GM18502 (cell line): ENCODE results near the gene TEX14.
A peak's percentile ranks its signal among the peaks of the same experiment; 100 is the strongest.
"Not testable (repeated sequence)": the region's sequence is repeated elsewhere in the genome, so short reads cannot be mapped to it uniquely, and the experiment has no call there.

Experiments used
- ATAC-seq: cut with Tn5 transposase; IDR thresholded peaks from one replicate; pipeline ENCODE4 v1.9.1; 2021; ENCODE audit warnings: mild to moderate bottlenecking; ENCODE audit not compliant: unreplicated experiment, poor library complexity

TEX14 gene

DNA sequence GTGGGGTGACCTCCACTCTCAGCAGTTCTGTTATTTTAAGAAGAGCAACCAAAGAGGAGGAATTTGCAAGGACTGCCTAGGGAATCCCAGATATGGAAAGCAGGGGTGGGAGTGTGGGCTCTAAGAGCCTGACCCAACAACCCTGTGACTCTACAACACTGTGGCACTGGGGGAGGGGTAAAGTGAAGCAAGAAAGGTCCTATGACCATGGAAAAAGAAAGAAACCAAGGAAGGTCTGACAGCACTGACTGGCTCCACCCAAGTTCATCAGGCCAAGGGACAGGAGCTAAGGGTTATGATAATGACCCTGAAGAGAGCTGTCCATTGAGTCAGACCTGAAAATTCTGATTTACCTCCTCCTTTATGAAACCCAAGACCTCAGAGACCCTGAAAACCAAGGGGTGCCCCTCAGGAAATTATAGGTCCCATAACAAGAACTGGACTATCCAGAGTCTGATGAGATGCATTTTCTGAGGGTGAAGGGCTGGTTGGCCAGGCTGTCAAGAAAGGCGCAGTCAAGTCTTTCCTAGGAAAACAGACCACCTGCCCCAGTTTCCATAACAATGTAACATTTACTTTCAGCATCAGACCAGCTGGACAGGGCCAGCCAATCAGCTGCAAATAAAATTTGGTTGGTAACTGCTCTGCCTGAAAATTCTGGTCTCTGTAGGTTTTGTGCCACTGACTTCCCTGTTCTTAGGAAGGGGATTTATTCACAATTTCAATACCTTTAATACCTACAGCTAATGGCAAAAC is 123.6 kb downstream of the TEX14 start:
- no peak for ATAC-seq

DNA sequence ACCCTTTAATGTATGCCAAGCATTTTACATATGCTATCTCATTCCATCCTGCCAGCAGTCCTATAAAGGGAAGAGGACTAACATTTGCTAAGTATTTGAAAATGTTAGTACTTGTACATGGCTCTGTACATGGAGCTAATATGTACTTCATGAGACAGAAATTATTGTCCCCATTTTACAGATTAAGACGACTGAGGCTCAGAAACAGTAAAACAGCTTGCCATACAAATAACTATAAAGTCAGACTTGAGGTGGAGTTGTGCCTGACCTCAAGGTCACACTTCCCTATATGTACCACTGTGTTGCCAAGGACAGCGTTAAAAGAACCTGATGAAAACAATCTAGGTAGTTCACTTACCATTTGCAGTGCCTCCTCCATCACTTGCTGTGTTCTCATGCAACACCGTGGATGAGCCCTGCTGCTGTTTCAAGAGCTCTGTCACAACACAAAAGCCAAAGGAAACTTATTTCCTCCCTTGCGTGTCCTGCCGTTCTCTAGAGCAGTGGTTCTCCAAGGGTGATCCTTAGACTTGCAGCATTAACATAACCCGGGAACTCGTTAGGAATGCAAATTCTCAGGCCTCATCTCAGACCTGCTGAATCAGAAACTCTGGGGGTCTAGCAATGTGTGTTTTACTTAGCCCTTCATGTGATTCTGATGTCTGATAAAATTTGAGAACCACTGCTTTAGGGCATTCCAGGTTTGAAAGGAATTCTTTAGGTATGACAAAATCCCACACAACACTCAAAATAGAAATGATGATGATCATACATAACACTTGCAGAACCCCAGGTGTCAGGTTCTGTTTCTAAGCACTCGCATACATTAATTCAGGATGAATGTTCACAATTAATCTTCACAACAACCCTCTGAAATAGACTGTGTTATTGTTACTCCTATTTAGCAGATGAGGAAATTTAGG is 126.2 kb downstream of the TEX14 start:
- no peak for ATAC-seq

DNA sequence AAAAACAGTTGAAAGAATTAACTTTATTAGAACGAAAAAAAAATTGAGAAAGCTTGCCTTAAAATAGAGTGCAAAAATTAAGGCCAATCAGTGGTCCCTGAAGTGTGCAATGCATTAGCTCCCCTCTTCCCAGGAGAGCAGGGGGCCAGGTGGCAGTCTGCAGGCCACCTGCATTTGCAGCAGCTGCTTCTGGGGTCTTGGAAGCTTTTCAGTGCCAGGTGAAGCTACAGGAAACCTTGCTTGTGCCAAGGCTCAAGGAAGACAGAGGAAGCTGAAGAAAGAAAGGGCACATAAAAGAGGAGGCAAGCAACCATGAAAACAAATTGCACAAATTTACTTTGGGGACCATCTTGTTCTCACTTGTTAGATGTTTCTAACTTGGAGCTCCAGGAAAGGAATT is 126.9 kb downstream of the TEX14 start:
- no peak for ATAC-seq

DNA sequence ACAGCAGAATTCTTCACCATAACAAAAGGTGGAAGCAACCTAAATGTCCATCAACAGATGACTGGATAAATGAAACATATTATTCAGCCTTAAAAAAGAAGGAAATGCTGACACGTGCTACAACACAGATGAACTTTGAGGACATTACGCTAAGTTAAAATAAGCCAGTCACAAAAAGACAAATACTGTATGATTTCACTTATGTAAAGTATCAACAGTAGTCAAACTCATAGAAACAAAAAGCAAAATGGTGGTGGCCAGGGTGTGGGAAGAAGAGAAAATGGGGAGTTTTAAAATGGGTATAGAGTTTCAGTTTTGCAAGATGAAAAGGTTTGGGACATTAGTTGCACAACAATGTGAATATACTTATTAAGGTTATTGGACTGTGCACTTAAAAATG is 127.6 kb downstream of the TEX14 start:
- ATAC-seq = no peak

DNA sequence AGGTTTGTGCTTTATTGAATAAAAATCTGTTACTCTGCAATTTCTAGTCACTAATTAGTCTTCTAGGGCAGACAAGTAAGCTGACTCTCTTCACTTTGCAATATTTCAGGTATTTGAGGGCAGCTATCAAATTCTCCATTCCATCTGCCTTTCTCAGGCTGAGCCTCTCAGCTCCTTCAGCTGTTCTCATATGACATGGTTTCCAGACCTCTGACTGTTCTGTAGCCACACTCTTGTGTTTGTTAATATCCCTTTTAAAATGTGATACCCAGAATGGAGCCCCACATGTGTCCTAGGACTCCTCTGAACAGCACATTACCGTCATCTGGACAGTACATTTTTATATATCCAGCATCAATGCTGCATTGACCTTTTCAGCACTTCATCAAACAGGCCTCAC is 131.3 kb downstream of the TEX14 start:
- ATAC-seq = no peak

DNA sequence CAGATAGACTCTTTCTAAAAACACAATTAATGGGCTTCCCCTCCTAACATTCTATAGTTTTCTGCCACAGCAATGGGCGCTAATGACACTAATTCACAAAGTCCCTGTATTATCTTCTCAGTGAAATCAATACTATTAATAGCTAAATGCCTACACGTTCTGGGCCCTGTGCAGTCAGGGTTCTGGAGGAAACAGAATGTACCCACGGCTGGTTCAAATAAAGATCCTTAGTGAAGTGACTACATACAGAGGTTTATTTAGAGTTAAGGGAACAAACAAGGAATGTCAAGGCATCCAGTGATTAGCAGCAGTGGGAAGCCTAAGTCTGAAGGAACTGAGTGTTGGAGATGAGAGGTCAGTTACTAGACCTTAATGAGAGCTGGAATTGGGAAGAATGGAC is 133.9 kb downstream of the TEX14 start:
- ATAC-seq = no peak

DNA sequence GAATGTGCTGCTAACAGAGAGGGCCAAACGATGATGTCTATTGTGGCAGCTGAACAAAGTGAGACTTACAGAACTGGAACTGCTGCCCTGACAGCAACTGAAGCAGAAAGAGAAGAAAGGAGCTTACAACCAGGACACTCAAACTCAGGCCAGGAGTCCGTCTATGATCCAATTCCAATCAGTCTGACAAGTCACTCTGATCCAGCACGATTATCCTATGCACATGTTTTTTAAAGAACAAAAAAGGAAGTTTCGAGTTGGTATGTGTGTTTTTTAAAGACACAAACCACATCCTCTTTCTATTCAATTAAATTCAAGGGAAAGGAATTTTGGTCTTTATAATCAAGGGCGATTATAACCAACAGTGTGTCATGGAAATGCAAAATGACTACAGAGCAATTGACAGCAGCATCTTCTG is 135.0 kb downstream of the TEX14 start:
- ATAC-seq = no peak

DNA sequence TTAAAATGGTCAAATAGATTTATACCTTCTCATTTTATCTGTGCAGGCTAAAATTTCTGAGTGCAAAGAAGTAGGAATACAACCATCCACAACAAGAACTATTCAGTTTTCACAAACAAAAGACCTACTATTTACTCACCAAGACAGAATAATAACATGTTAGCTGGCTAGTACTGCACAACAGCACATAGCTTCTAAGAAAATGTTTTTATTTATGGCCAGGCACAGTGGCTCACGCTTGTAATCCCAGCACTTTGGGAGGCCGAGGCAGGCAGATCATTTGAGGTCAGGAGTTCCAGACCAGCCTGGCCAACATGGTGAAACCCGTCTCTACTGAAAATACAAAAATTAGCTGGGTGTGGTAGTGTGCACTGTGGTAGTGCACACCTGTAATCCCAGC is 136.7 kb downstream of the TEX14 start:
- ATAC-seq = not testable (repeated sequence)

DNA sequence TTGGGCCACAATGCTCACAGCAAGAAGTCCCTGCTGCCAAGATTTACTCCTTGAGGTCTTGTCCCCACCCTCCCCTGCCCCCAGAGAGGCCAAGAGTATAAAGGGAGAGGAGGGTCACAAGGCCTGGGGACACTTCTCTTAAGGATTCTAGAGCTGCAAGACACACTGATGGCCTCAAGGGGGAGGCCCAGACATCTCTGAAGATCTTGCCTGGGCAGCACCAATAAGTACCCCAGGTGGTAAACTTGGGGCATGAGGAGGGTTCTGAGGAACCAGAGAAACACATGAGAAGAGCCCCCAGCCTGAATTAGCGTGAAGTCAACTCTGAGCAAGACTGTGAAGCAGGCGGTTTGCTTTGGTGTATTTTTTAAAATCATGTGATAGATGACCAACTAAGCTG is 150.6 kb downstream of the TEX14 start:
- ATAC-seq = no peak

DNA sequence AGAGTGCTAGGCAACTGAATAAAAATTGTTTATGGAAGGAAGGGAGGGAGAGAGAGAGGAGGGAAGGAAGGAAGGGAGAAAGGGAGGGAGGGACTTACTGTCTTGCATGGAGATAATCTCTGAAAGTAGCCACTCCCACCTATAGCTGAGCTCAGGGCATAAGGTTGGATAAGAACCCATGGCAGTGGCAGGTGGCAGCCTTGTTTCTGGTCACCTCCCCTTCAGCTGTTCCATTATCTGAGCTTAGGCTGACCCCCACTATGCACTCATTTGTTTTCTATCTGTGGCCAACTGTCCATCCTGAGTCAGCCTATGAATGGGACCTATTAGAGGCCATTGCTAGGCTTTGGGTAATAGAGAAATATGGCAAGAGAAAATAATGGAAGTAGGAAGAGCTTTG is 152.1 kb downstream of the TEX14 start:
- no peak for ATAC-seq

DNA sequence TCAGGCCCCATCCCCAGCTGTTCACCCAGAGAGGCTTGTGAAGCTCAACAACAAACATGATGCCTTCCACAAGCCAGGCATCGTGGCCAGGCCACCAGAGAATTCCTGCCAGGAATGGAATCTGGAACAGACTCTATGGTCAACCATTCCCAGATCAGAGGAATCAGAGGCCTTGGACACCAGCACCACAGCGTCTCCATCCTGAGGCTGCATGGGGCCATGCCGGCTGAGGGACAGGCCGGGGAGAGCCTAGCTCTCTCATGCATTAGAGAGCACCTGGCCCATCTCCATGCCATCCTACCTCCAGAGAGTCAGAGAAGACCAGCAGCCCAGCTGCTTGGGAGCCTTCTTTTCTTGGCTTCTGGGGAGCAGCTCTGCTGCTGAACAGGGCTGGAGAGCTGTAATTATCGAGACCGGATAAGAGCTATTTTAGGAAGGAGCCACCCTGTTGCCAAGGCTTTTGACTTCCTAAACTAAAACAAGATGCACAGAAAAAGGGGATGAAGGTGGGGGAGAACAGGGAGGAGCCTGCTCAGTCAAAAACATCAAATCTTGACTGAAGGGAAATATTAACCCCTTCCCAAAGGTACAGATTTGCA is 152.9 kb downstream of the TEX14 start:
- no peak for ATAC-seq

DNA sequence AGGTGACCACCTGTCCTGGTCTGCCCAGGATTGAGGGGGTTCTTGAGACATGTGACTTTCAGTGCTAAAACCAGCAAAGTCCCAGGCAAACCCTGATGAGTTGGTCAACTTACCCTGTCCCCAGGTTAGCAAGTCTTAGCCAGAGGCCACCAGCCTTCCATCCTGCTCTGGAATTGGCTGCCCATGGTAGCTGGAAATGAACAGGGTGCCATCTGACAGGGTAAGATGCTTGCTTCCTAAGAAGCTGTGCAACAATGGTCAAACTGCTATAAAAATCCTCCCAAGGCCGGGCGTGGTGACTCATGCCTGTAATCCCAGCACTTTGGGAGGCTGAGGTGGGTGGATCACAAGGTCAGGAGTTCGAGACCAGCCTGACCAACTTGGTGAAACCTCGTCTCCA is 154.6 kb downstream of the TEX14 start:
- no peak for ATAC-seq

DNA sequence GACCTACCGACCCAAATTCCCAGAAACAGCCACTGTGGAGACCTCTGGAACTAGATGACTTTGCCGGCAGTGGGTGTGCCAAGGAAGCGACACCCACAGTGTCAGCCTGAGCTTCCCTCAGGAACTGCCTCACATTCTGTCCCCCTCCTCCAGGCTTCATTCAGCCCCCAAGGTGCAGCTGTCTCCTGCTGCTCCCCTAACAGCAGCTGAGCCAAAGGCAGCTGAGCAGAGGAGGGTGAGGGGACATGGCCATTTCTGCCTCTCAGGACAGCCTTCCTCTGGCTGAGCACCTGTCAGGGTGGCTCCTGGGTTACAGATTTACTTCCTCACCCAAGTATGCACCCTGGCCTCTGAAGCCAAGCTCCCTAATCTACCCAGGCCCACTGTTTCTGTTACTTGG is 155.3 kb downstream of the TEX14 start:
- ATAC-seq = no peak

DNA sequence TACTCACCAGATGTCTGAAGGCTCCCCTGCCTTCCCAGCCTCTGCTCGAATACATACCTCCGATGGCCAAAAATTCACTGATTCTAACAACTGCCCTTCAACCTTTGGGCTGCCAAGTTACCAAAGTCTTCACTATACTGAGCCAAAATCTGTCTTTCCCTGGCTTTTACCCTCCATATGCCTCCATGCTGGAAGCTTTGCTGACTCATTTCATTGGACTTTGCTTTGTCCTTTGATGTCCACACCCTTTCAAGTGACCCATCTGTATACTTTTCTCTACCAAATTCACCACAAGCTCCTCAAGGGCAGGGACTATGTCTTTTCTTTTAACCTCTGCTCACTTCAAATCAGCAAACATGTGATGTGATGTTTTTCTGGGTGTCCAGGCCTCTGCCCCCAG is 156.4 kb downstream of the TEX14 start:
- ATAC-seq = no peak

DNA sequence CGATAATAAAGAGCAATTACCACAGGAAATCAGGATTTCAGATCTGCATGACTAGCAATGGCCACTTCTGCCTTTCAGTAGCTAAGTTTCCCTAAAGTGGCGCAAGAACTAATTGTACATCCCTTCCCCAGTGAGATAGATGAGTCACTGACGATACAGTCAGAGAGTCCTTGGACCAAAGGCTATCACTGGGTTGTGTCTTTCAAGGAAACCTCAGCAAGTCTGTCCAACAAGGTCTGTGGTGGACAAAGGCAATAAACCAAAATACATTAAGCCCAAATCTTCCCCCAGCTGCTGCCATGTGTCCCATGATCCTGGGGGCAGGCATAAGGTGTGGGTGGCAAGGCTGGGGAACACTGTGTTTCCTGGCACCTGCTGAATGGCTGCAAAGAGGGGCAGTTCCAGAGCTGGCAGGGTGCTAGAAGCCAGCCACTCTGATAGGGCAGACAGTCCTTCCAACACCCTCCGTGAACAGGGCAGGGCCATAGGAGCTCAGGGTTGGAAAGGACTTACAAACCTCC is 156.9 kb downstream of the TEX14 start:
- ATAC-seq = no peak

DNA sequence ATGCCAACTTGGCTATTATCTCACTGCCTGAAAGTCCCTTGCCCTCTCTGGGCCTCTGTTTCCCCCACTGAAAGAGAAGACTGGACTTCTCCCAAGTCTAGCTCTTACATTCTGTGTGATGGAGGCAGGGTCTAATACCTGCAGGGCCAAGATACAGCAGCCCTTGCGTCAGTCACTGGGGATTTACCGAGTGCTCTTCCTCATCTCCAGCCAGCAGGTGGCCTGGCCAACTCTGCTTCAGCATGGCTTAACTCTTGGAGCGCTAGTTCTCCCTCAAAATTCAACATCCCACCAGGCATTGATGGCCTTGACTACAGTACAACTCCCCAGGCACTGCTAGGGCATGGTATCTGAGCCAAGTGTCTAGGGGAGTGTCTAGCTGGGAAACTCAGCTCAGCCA is 157.5 kb downstream of the TEX14 start:
- ATAC-seq = no peak

DNA sequence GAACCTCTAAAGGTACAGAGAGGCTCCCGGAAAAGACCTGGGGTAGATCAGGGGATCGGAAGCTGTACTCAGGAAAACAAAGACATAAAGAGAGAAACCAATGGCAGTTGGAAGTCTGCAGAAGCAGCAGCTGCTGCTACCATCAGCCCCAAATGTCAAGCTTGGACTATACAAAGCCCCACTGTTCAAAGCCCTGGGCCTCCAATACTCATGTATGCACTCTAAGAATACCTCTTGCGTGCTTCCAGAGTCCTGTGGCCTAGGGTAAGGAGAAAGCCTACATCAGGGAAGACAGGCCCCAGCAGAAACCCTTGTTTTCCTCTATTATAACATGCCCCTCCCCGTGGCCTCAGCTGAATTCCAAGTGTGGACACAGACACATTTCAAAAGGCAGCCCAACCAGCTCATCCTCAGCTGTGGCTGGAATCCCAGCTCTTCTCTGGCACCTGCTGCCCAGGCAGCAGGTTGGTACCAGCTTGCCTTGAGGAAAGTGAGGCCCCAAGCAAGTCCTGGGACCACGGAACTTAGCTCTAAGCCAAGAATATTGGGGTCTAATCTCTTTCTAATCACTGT is 158.1 kb downstream of the TEX14 start:
- ATAC-seq = no peak

DNA sequence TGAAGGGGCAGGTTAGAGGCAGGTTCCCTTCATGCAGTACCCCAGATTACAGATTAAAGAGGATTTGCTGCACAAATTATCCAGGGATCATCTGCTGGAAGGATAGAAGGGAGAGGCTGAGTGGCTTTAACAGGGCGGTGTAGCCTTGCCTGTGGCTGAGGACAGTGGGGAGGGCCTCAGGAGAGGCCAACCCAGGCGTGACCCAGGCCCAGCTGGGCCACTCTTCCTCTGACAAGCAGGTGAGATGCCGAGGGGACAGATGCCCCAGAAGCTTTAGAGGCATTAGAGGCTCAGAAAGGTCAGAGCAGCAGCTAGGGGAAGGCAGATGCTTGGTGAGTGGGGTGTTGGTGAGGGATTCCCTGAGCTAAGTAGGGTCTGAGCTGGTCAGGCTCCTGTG is 159.3 kb downstream of the TEX14 start:
- ATAC-seq = no peak

DNA sequence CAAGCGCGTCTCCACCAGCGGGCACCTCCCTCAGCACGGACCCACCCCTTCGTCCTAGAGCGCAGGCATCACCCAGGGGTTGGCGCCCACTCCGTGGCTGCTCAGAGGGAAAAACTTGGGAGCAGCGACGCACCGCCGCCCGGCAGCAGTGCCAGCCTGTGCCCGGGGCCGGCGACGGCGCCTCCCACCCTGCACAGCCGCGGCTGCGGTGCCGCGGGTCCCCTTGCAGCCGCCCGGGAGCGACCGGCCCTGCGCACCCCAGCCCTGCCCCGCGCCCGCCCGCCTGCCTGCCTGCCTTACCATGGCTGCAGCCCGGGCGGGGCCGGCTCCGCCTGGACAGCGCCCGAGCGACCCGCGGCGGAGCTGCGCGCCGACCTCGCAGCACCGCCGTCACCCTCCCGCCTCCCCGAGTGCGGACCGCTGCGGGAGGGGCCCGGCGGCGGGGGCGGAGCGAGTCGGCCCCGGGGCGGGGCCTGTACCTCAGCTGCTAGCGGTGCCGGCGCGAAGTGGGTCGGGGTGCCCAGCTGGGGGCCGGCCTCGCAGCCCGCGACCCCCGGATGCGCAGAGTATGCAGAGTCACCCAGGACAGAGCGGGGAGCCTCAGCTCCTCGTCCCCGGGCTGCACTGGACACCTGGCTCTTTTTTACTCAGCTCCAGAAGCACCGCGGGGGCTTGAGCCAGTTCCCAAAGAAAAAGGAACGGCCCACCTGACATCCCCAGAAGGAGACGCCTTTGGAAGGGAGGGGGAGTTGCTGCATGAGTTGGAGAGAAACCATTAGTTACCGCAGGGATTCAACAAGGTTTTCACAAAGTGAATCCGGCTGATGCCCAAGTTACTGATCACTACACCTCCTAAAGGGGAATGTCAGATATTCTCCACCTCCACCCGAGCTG is 159.9 kb downstream of the TEX14 start:
- peak; percentile 53 for ATAC-seq

DNA sequence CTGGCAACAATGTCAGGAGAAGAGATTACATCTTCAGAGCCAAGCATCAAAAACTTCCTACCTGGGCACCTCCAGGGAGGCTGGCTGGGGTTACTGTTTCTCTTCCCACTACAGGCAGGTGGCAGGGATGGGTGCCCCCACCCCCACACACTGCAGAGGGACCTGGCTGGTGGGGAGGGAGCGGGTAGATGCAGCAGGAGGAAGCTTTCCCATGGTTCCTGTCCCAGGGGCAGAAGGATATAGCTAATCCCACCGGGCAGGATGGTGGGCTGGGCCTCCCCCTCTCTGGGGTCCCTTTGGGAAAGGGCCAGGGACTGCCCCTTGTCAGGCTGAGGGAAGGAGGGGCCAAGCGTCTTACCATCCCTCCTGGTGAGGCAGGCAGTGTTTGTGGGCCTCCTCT is 160.7 kb downstream of the TEX14 start:
- no peak for ATAC-seq
